ENCODE measurements around the gene PIGN.

Gene PIGN

GRCh38 chr18:62106271-62106670 is 80.6 kb downstream of the PIGN start:
- no peak for DNase-seq
- Histone ChIP-seq H3K56ac (ENCODE audit: low read length) (no peak overlapping the region), H2BK5ac (ENCODE audit: low read length) (no peak overlapping the region), H3K27ac (ENCODE audit: low read depth, low read length) (no peak overlapping the region), H3K4me1 (ENCODE audit: control insufficient read depth, low read depth, low read length) (no peaks in the 10 kb centered on the region), H3K36me3 (ENCODE audit: control insufficient read depth, insufficient read depth, low read length) (no peaks in the 10 kb centered on the region), H2AK5ac (ENCODE audit: low read length) (no peak overlapping the region), H3K23ac (ENCODE audit: low read length) (no peak overlapping the region), H3K18ac (ENCODE audit: low read length) (no peak overlapping the region), H3K4me2 (ENCODE audit: low read length) (no peak overlapping the region), H3K4ac (ENCODE audit: low read depth, low read length) (no peak overlapping the region), H3K4me3 (ENCODE audit: low read length) (no peak overlapping the region), H2BK15ac (replicated peaks; ENCODE audit: low read depth) (no peak overlapping the region), H3K79me2 (ENCODE audit: control insufficient read depth, insufficient read depth, low read length) (no peaks in the 10 kb centered on the region), H3K79me1 (ENCODE audit: low read length) (no peaks in the 10 kb centered on the region), H4K5ac (ENCODE audit: low read length) (no peak overlapping the region), H3K9ac (ENCODE audit: low read length) (no peak overlapping the region), H3K27me3 (ENCODE audit: insufficient read depth, low read length, poor library complexity) (no peaks in the 10 kb centered on the region), H4K8ac (ENCODE audit: low read depth, low read length) (no peak overlapping the region), H2BK120ac (ENCODE audit: low read depth, low read length) (no peak overlapping the region)
- WGBS (ENCODE audit: extremely low coverage, insufficient coverage, low lambda C conversion rate) = no CpG with 5 or more reads among the region's 2 CpGs

GRCh38 chr18:62105376-62105775 is 81.5 kb downstream of the PIGN start:
- Histone ChIP-seq H3K27me3 (ENCODE audit: insufficient read depth, low read length, poor library complexity) (no peaks in the 10 kb centered on the region), H3K9ac (ENCODE audit: low read length) (no peak overlapping the region), H3K56ac (ENCODE audit: low read length) (no peak overlapping the region), H3K4ac (ENCODE audit: low read depth, low read length) (no peak overlapping the region), H3K79me2 (ENCODE audit: control insufficient read depth, insufficient read depth, low read length) (no peaks in the 10 kb centered on the region), H2AK5ac (ENCODE audit: low read length) (no peak overlapping the region), H3K79me1 (ENCODE audit: low read length) (no peaks in the 10 kb centered on the region), H4K8ac (ENCODE audit: low read depth, low read length) (no peak overlapping the region), H2BK120ac (ENCODE audit: low read depth, low read length) (no peak overlapping the region), H3K27ac (ENCODE audit: low read depth, low read length) (no peak overlapping the region), H2BK15ac (replicated peaks; ENCODE audit: low read depth) (no peak overlapping the region), H3K36me3 (ENCODE audit: control insufficient read depth, insufficient read depth, low read length) (no peaks in the 10 kb centered on the region), H4K5ac (ENCODE audit: low read length) (no peak overlapping the region), H3K23ac (ENCODE audit: low read length) (no peak overlapping the region), H3K4me2 (ENCODE audit: low read length) (no peak overlapping the region), H2BK5ac (ENCODE audit: low read length) (no peak overlapping the region), H3K18ac (ENCODE audit: low read length) (no peak overlapping the region), H3K4me3 (ENCODE audit: low read length) (no peak overlapping the region), H3K4me1 (ENCODE audit: control insufficient read depth, low read depth, low read length) (no peaks in the 10 kb centered on the region)
- WGBS (ENCODE audit: extremely low coverage, insufficient coverage, low lambda C conversion rate) = no CpG with 5 or more reads among the region's 3 CpGs
- no peak for DNase-seq

DNA sequence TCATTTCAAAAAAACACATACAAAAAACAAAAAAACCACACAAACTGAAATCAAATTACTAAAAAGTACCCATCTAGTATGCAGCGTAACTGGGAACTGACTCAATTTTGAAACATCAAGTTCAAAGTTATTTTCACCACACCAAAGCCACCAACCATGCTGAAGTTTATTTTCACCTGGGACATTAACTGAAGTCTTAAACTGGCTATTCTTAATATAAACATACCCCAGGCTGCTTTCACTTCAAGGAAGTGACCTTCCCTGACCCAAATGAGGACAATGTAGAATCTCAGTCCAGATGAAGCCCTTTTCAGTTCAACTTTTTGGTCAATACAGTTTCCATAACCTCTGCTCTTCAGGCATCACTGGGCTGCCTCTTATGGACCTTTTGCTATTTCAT is 84.6 kb downstream of the PIGN start:
- no peak overlapping the region for H3K9ac ChIP-seq (ENCODE audit: low read length)
- no peak overlapping the region for H3K56ac ChIP-seq (ENCODE audit: low read length)
- no CpG with 5 or more reads among the region's 1 CpG for WGBS (ENCODE audit: extremely low coverage, insufficient coverage, low lambda C conversion rate)
- H3K36me3 ChIP-seq (ENCODE audit: control insufficient read depth, insufficient read depth, low read length) = no peaks in the 10 kb centered on the region
- DNase-seq = no peak
- no peaks in the 10 kb centered on the region for H3K27me3 ChIP-seq (ENCODE audit: insufficient read depth, low read length, poor library complexity)
- H3K79me1 ChIP-seq (ENCODE audit: low read length) = no peaks in the 10 kb centered on the region
- no peak overlapping the region for H4K8ac ChIP-seq (ENCODE audit: low read depth, low read length)
- no peaks in the 10 kb centered on the region for H3K79me2 ChIP-seq (ENCODE audit: control insufficient read depth, insufficient read depth, low read length)
- H2BK15ac ChIP-seq (replicated peaks; ENCODE audit: low read depth) = no peak overlapping the region
- no peak overlapping the region for H4K5ac ChIP-seq (ENCODE audit: low read length)
- H3K18ac ChIP-seq (ENCODE audit: low read length) = no peak overlapping the region
- H3K4me3 ChIP-seq (ENCODE audit: low read length) = no peak overlapping the region
- no peak overlapping the region for H3K23ac ChIP-seq (ENCODE audit: low read length)
- no peaks in the 10 kb centered on the region for H3K4me1 ChIP-seq (ENCODE audit: control insufficient read depth, low read depth, low read length)
- H3K27ac ChIP-seq (ENCODE audit: low read depth, low read length) = no peak overlapping the region
- H2BK5ac ChIP-seq (ENCODE audit: low read length) = no peak overlapping the region
- no peak overlapping the region for H3K4me2 ChIP-seq (ENCODE audit: low read length)
- H2BK120ac ChIP-seq (ENCODE audit: low read depth, low read length) = no peak overlapping the region
- H2AK5ac ChIP-seq (ENCODE audit: low read length) = no peak overlapping the region
- no peak overlapping the region for H3K4ac ChIP-seq (ENCODE audit: low read depth, low read length)

- H2BK5ac ChIP-seq (ENCODE audit: low read length) = no peak overlapping the region
- H4K8ac ChIP-seq (ENCODE audit: low read depth, low read length) = no peak overlapping the region
- no peak overlapping the region for H3K9ac ChIP-seq (ENCODE audit: low read length)
- no CpG with 5 or more reads among the region's 1 CpG for WGBS (ENCODE audit: extremely low coverage, insufficient coverage, low lambda C conversion rate)
- no peak overlapping the region for H2BK120ac ChIP-seq (ENCODE audit: low read depth, low read length)
- H3K27ac ChIP-seq (ENCODE audit: low read depth, low read length) = no peak overlapping the region
- no peaks in the 10 kb centered on the region for H3K4me1 ChIP-seq (ENCODE audit: control insufficient read depth, low read depth, low read length)
- no peak overlapping the region for H3K4ac ChIP-seq (ENCODE audit: low read depth, low read length)
- no peak overlapping the region for H3K56ac ChIP-seq (ENCODE audit: low read length)
- H2BK15ac ChIP-seq (replicated peaks; ENCODE audit: low read depth) = no peak overlapping the region
- no peaks in the 10 kb centered on the region for H3K79me1 ChIP-seq (ENCODE audit: low read length)
- no peak overlapping the region for H3K4me2 ChIP-seq (ENCODE audit: low read length)
- H3K27me3 ChIP-seq (ENCODE audit: insufficient read depth, low read length, poor library complexity) = no peaks in the 10 kb centered on the region
- H3K36me3 ChIP-seq (ENCODE audit: control insufficient read depth, insufficient read depth, low read length) = no peaks in the 10 kb centered on the region
- no peak for DNase-seq
- no peak overlapping the region for H3K4me3 ChIP-seq (ENCODE audit: low read length)
- no peak overlapping the region for H3K18ac ChIP-seq (ENCODE audit: low read length)
- no peak overlapping the region for H3K23ac ChIP-seq (ENCODE audit: low read length)
- H4K5ac ChIP-seq (ENCODE audit: low read length) = no peak overlapping the region
- no peak overlapping the region for H2AK5ac ChIP-seq (ENCODE audit: low read length)
- H3K79me2 ChIP-seq (ENCODE audit: control insufficient read depth, insufficient read depth, low read length) = no peaks in the 10 kb centered on the region
These were observed 85.5 kb downstream of the PIGN start for GRCh38 chr18:62101321-62101721.

DNA sequence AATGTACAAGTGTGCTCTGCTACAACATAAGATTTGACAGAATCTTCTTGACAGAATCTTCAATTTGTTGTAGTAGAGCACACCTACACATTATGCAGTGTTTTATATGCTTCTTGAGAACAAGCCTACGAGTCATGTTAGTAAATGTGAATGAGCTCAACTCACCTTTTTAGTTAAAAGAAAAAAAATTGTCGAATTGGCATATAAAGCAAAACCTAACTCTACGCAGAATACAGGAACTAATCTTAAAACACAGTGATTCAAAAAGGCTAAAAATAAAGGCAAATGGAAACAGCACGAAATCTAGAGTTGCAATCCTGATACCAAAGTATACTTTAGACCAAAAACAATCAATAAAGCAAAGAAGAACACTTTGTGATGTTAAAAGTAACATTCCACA is 87.9 kb downstream of the PIGN start:
- no peak for DNase-seq
- H2BK15ac ChIP-seq (replicated peaks; ENCODE audit: low read depth) = no peak overlapping the region
- H4K8ac ChIP-seq (ENCODE audit: low read depth, low read length) = no peak overlapping the region
- H2BK5ac ChIP-seq (ENCODE audit: low read length) = no peak overlapping the region
- H2BK120ac ChIP-seq (ENCODE audit: low read depth, low read length) = no peak overlapping the region
- H3K4ac ChIP-seq (ENCODE audit: low read depth, low read length) = no peak overlapping the region
- H3K79me1 ChIP-seq (ENCODE audit: low read length) = no peaks in the 10 kb centered on the region
- H3K4me3 ChIP-seq (ENCODE audit: low read length) = no peak overlapping the region
- no peak overlapping the region for H3K23ac ChIP-seq (ENCODE audit: low read length)
- no peak overlapping the region for H3K9ac ChIP-seq (ENCODE audit: low read length)
- no peak overlapping the region for H3K56ac ChIP-seq (ENCODE audit: low read length)
- no peaks in the 10 kb centered on the region for H3K36me3 ChIP-seq (ENCODE audit: control insufficient read depth, insufficient read depth, low read length)
- no peak overlapping the region for H3K4me2 ChIP-seq (ENCODE audit: low read length)
- no peak overlapping the region for H3K18ac ChIP-seq (ENCODE audit: low read length)
- H3K27me3 ChIP-seq (ENCODE audit: insufficient read depth, low read length, poor library complexity) = no peaks in the 10 kb centered on the region
- no peaks in the 10 kb centered on the region for H3K79me2 ChIP-seq (ENCODE audit: control insufficient read depth, insufficient read depth, low read length)
- H2AK5ac ChIP-seq (ENCODE audit: low read length) = no peak overlapping the region
- H3K4me1 ChIP-seq (ENCODE audit: control insufficient read depth, low read depth, low read length) = no peaks in the 10 kb centered on the region
- no CpG with 5 or more reads among the region's 4 CpGs for WGBS (ENCODE audit: extremely low coverage, insufficient coverage, low lambda C conversion rate)
- H4K5ac ChIP-seq (ENCODE audit: low read length) = no peak overlapping the region
- H3K27ac ChIP-seq (ENCODE audit: low read depth, low read length) = no peak overlapping the region

DNA sequence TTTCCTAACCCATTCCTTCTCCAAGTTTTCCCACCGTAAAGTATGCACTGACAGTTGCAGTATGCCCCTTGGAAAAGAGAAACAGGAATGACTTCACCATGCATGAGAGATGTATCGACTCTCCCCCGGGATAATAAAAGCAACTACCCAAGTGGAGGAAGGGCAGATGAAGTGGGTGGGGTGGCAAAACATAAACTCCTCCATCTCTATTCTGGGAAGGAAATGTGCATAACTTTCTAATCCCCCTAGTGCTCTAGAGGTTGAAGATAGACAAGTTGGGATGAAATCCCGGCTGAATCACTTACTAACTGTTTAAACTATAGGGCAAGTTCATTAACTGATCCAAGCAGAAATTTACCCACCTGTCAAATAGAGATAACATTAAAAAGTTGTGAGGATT is 89.2 kb downstream of the PIGN start:
- Histone ChIP-seq H3K56ac (ENCODE audit: low read length) (no peak overlapping the region), H4K8ac (ENCODE audit: low read depth, low read length) (no peak overlapping the region), H3K18ac (ENCODE audit: low read length) (no peak overlapping the region), H3K4me3 (ENCODE audit: low read length) (no peak overlapping the region), H3K36me3 (ENCODE audit: control insufficient read depth, insufficient read depth, low read length) (no peaks in the 10 kb centered on the region), H3K27ac (ENCODE audit: low read depth, low read length) (no peak overlapping the region), H2BK120ac (ENCODE audit: low read depth, low read length) (no peak overlapping the region), H2BK5ac (ENCODE audit: low read length) (no peak overlapping the region), H3K79me2 (ENCODE audit: control insufficient read depth, insufficient read depth, low read length) (no peaks in the 10 kb centered on the region), H2BK15ac (replicated peaks; ENCODE audit: low read depth) (no peak overlapping the region), H3K4ac (ENCODE audit: low read depth, low read length) (no peak overlapping the region), H4K5ac (ENCODE audit: low read length) (no peak overlapping the region), H3K9ac (ENCODE audit: low read length) (no peak overlapping the region), H3K27me3 (ENCODE audit: insufficient read depth, low read length, poor library complexity) (no peaks in the 10 kb centered on the region), H3K4me1 (ENCODE audit: control insufficient read depth, low read depth, low read length) (no peaks in the 10 kb centered on the region), H3K4me2 (ENCODE audit: low read length) (no peak overlapping the region), H3K23ac (ENCODE audit: low read length) (no peak overlapping the region), H2AK5ac (ENCODE audit: low read length) (no peak overlapping the region), H3K79me1 (ENCODE audit: low read length) (no peaks in the 10 kb centered on the region)
- no CpG with 5 or more reads among the region's 4 CpGs for WGBS (ENCODE audit: extremely low coverage, insufficient coverage, low lambda C conversion rate)
- no peak for DNase-seq
